ENCODE results near the gene TBX1. TPM values are rescaled to one million over a fixed set of nuclear protein-coding genes. Genes with fewer than 3 reads are reported as not detected.

TBX1 gene
- total RNA-seq, 1 experiment from 2014 or later, result 12.8 TPM

GRCh38 chr22:19729507-19729906 is 31.1 kb upstream of the TBX1 start:
- ChIA-PET POLR2A (no interaction called here), CTCF (interaction anchor here (0.9 to 4.6 kb wide), 12 partner anchors 13 to 378 kb away, joined by 3 to 155 read pairs (median 16); no protein-coding TSS in a partner anchor)
- no peak for ATAC-seq
- Mint-ChIP-seq H3K4me3 (no peak overlapping the region), H3K27me3 (ENCODE audit: low read depth) (peaks cover 61% of the 10 kb centered on the region), H3K4me1 (peaks cover 3% of the 10 kb centered on the region; the same call in 1 of the 2 replicates), H3K36me3 (no peaks in the 10 kb centered on the region), H3K27ac (no peak overlapping the region), H3K9me3 (no peaks in the 10 kb centered on the region)
- TF ChIP-seq TEAD4 (CRISPR knock-in tag; IDR thresholded peaks at IDR 0.05), result no peak
- no peak for TF ChIP-seq CTCF (IDR thresholded peaks at IDR 0.05)
- no peak for TF ChIP-seq ZNF219 (CRISPR knock-in tag; IDR thresholded peaks at IDR 0.05; ENCODE audit: borderline replicate concordance)
- TF ChIP-seq ZBTB21 (CRISPR knock-in tag; IDR thresholded peaks at IDR 0.05; ENCODE audit: borderline replicate concordance), result no peak
- TF ChIP-seq STAT6 (CRISPR knock-in tag; conservative IDR thresholded peaks at IDR 0.05; ENCODE audit: low read depth), result no peak
- TF ChIP-seq ESRRA (CRISPR knock-in tag; IDR thresholded peaks at IDR 0.05; ENCODE audit: borderline replicate concordance), result no peak
- TF ChIP-seq ATF2 (CRISPR knock-in tag; IDR thresholded peaks at IDR 0.05; ENCODE audit: borderline replicate concordance, low read depth), result no peak
- no peak for TF ChIP-seq ZNF425 (CRISPR knock-in tag; conservative IDR thresholded peaks at IDR 0.05)
- no peak for TF ChIP-seq SMAD3 (CRISPR knock-in tag; IDR thresholded peaks at IDR 0.05; ENCODE audit: borderline replicate concordance)
- TF ChIP-seq ARID4B (CRISPR knock-in tag; IDR thresholded peaks at IDR 0.05; ENCODE audit: borderline replicate concordance), result no peak
- no peak for DNase-seq (ENCODE audit: low spot score)

GRCh38 chr22:19730198-19730597 is 30.4 kb upstream of the TBX1 start:
- peak; percentile 13 for ATAC-seq
- Mint-ChIP-seq H3K36me3 (no peaks in the 10 kb centered on the region), H3K4me3 (no peak overlapping the region), H3K9me3 (no peaks in the 10 kb centered on the region), H3K27me3 (ENCODE audit: low read depth) (peaks cover 54% of the 10 kb centered on the region), H3K27ac (no peak overlapping the region), H3K4me1 (no peaks in the 10 kb centered on the region)
- no peak for DNase-seq (ENCODE audit: low spot score)
- CTCF ChIA-PET, result interaction anchor here (0.5 to 4.6 kb wide), 87 partner anchors 7 to 699 kb away, joined by 3 to 155 read pairs (median 5); partner anchors contain the start of genes COMT, TANGO2 and TXNRD2
- POLR2A ChIA-PET, result interaction anchor here (0.5 kb wide), 1 partner anchor 84 kb away, joined by 3 read pairs; no protein-coding TSS in a partner anchor
- TF ChIP-seq ZNF416 (CRISPR knock-in tag; IDR thresholded peaks at IDR 0.05), result no peak
- no peak for TF ChIP-seq ZNF121 (CRISPR knock-in tag; IDR thresholded peaks at IDR 0.05)
- TF ChIP-seq ZNF281 (CRISPR knock-in tag; IDR thresholded peaks at IDR 0.05), result no peak
- TF ChIP-seq NFYB (CRISPR knock-in tag; conservative IDR thresholded peaks at IDR 0.05; ENCODE audit: low read depth), result no peak
- no peak for TF ChIP-seq IRF2 (CRISPR knock-in tag; IDR thresholded peaks at IDR 0.05; ENCODE audit: borderline replicate concordance, low read depth)
- TF ChIP-seq ZSCAN18 (CRISPR knock-in tag; IDR thresholded peaks at IDR 0.05), result no peak

Measured in WTC11 (cell line).